WTC11 (cell line): ENCODE measurements around the gene MYO16. TPM values are rescaled to one million over a fixed set of nuclear protein-coding genes. Genes with fewer than 3 reads are reported as not detected.
A peak's percentile ranks its signal among the peaks of the same experiment; 100 is the strongest.
"Not testable (repeated sequence)": the region's sequence is repeated elsewhere in the genome, so short reads cannot be mapped to it uniquely, and the experiment has no call there.

Experiments
- ATAC-seq: fragments of 200-7000 bp; cut with Tn5 transposase; 2 replicates; pipeline ENCODE4 v1.10.0; 2021; ENCODE audit warnings: mild to moderate bottlenecking, moderate library complexity
- CTCF ChIA-PET: fragments of 300-600 bp; sonication (Branson Sonifier 250); formaldehyde crosslinking; loops from one replicate; lab custom pipeline; 2021; ENCODE audit warnings: antibody characterized with exemption; lab: Charles Lee
- POLR2A ChIA-PET: fragments of 350-600 bp; sonication (Branson Sonifier 250); formaldehyde crosslinking; loops from one replicate; lab custom pipeline; 2021; ENCODE audit warnings: antibody characterized with exemption; lab: Charles Lee
- DNase-seq: peaks from one replicate; pipeline ENCODE4 v3.0.0; 2021; ENCODE audit warnings: low spot score
- H3K27ac Mint-ChIP-seq: 2 replicates; pipeline ENCODE4 v1.8.0; 2021; ENCODE audit warnings: mixed read lengths
- H3K27me3 Mint-ChIP-seq: 2 replicates; pipeline ENCODE4 v1.8.0; 2021; ENCODE audit warnings: low read depth, mild to moderate bottlenecking, moderate library complexity, mixed read lengths
- H3K36me3 Mint-ChIP-seq: 2 replicates; pipeline ENCODE4 v1.8.0; 2021; ENCODE audit warnings: mixed read lengths
- H3K4me1 Mint-ChIP-seq: 2 replicates; pipeline ENCODE4 v1.8.0; 2022; ENCODE audit warnings: mixed read lengths
- H3K4me3 Mint-ChIP-seq: 2 replicates; pipeline ENCODE4 v1.8.0; 2021; ENCODE audit warnings: mild to moderate bottlenecking, moderate library complexity, mixed read lengths
- H3K9me3 Mint-ChIP-seq: 2 replicates; pipeline ENCODE4 v1.8.0; 2021; ENCODE audit warnings: mixed read lengths
- ATF1 ChIP-seq: sonication (generic); formaldehyde crosslinking; IDR thresholded peaks from 2 replicates; pipeline ENCODE4 v1.8.1; 2023; ENCODE audit warnings: mild to moderate bottlenecking, moderate library complexity, missing genetic modification reagents
- FOXP1 ChIP-seq: sonication (generic); formaldehyde crosslinking; IDR thresholded peaks from 2 replicates; pipeline ENCODE4 v1.8.0; 2022; ENCODE audit warnings: missing genetic modification reagents, mild to moderate bottlenecking, moderate library complexity, borderline replicate concordance
- HMGA2 ChIP-seq: fragments of 250-450 bp; sonication (Bioruptor Pico); IDR thresholded peaks from 2 replicates; pipeline ENCODE4 v1.4.0; 2021; ENCODE audit warnings: mild to moderate bottlenecking, moderate library complexity
- JUN ChIP-seq: sonication (generic); formaldehyde crosslinking; IDR thresholded peaks from 2 replicates; pipeline ENCODE4 v1.8.0; 2023; ENCODE audit warnings: mild to moderate bottlenecking, missing genetic modification reagents
- NR2C2 ChIP-seq: sonication (generic); formaldehyde crosslinking; IDR thresholded peaks from 2 replicates; pipeline ENCODE4 v1.8.0; 2022; ENCODE audit warnings: mild to moderate bottlenecking, missing genetic modification reagents
- NR3C1 ChIP-seq: sonication (generic); formaldehyde crosslinking; conservative IDR thresholded peaks from 2 replicates; pipeline ENCODE4 v1.8.1; 2023; ENCODE audit warnings: low read depth, mild to moderate bottlenecking, missing genetic modification reagents
- SMAD4 ChIP-seq: sonication (generic); formaldehyde crosslinking; IDR thresholded peaks from 2 replicates; pipeline ENCODE4 v1.8.0; 2022; ENCODE audit warnings: mild to moderate bottlenecking, missing genetic modification reagents
- TCF7 ChIP-seq: sonication (generic); formaldehyde crosslinking; IDR thresholded peaks from 2 replicates; pipeline ENCODE4 v1.8.0; 2022; ENCODE audit warnings: mild to moderate bottlenecking, low read depth, missing genetic modification reagents, moderate library complexity
- total RNA-seq: library from RNA; stranded (reverse); gene quantifications from 3 replicates; pipeline ENCODE4 v1.2.3, GENCODE V29; 2021
- TF ChIP-seq, protein P1 (sequence below): sonication (generic); formaldehyde crosslinking; IDR thresholded peaks from 2 replicates; pipeline ENCODE4 v1.8.1; 2022; ENCODE audit warnings: missing genetic modification reagents, borderline replicate concordance
- TF ChIP-seq, protein P2 (sequence below): fragments of 250-450 bp; sonication (Bioruptor Pico); IDR thresholded peaks from 2 replicates; pipeline ENCODE4 v1.8.0; 2021; ENCODE audit warnings: mild to moderate bottlenecking
- TF ChIP-seq, protein P3 (sequence below): sonication (generic); formaldehyde crosslinking; IDR thresholded peaks from 2 replicates; pipeline ENCODE4 v1.8.0; 2022; ENCODE audit warnings: missing genetic modification reagents
- TF ChIP-seq, protein P4 (sequence below): sonication (generic); formaldehyde crosslinking; IDR thresholded peaks from 2 replicates; pipeline ENCODE4 v1.8.1; 2022; ENCODE audit warnings: mild to moderate bottlenecking, moderate library complexity, missing genetic modification reagents
- TF ChIP-seq, protein P5 (sequence below): sonication (generic); formaldehyde crosslinking; IDR thresholded peaks from 2 replicates; pipeline ENCODE4 v1.8.0; 2022; ENCODE audit warnings: mild to moderate bottlenecking, missing genetic modification reagents
- TF ChIP-seq, protein P6 (sequence below): sonication (generic); formaldehyde crosslinking; IDR thresholded peaks from 2 replicates; pipeline ENCODE4 v1.8.0; 2022; ENCODE audit warnings: mild to moderate bottlenecking, missing genetic modification reagents

MYO16 gene
- total RNA-seq, 1 experiment from 2014 or later, result 0.09 TPM

DNA sequence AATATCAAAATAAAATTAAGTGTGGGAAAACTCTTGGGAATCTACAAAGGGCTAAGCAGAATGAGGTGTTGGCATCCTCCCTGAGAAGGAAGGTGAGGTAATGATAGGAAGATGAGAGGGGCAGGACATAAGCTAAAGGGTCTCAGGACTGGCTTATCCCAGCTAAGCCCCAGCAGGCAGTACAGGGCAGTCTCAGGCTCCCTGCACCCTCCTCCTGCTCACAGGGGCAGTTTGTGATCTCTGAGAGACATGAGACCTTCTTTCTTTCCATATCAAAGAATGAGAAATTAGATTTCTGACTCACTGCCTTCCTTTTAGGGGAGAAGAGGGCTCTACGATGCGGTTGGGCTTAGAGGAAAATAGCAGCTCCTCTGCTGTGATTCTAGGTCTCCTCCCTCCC lies 586.0 kb downstream of the MYO16 start:
- CTCF ChIA-PET, result interaction anchor here (1.5 kb wide), 1 partner anchor 254 kb away, joined by 3 read pairs; no protein-coding TSS in a partner anchor
- Mint-ChIP-seq H3K36me3 (no peaks in the 10 kb centered on the region), H3K4me3 (no peak overlapping the region)

DNA sequence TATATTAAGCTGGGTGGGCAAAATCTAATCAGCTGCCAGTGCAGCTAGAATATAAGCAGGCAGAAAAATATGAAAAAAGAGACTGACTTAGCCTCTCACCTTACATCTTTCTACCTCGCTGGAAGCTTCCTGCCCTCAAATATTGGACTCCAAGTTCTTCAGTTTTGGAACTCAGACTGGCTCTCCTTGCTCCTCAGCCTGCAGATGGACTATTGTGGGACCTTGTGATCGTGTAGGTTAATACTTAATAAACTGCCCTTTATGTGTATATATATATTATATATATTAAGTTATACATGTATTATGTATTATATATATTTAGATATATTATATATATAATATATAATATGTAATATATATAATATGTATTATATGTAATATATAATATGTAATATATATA lies 588.1 kb downstream of the MYO16 start:
- peak; percentile 79; the same call in 1 of the 2 replicates for TF ChIP-seq HMGA2 (CRISPR knock-in tag)
- ATAC-seq, H3K4me1 Mint-ChIP-seq, POLR2A ChIA-PET, H3K27me3 Mint-ChIP-seq, H3K27ac Mint-ChIP-seq, CTCF ChIA-PET, H3K4me3 Mint-ChIP-seq, DNase-seq, H3K36me3 Mint-ChIP-seq: not testable (repeated sequence)
- H3K9me3 Mint-ChIP-seq, result peaks cover 33% of the 10 kb centered on the region

More for the DNA sequence above, 586.0 kb downstream of the MYO16 start:
- Mint-ChIP-seq H3K4me1 (no peaks in the 10 kb centered on the region; the same call in 1 of the 2 replicates), H3K27ac (no peak overlapping the region), H3K9me3 (peaks cover 15% of the 10 kb centered on the region), H3K27me3 (no peaks in the 10 kb centered on the region)
- ATAC-seq (no peak), DNase-seq (no peak)
- POLR2A ChIA-PET, result no interaction called here
- TF ChIP-seq ATF1 (CRISPR knock-in tag) (no peak), FOXP1 (CRISPR knock-in tag) (no peak), NR2C2 (no peak), SMAD4 (CRISPR knock-in tag) (no peak), TCF7 (CRISPR knock-in tag) (no peak), NR3C1 (no peak), JUN (CRISPR knock-in tag) (no peak)
- TF ChIP-seq, protein P1, sequence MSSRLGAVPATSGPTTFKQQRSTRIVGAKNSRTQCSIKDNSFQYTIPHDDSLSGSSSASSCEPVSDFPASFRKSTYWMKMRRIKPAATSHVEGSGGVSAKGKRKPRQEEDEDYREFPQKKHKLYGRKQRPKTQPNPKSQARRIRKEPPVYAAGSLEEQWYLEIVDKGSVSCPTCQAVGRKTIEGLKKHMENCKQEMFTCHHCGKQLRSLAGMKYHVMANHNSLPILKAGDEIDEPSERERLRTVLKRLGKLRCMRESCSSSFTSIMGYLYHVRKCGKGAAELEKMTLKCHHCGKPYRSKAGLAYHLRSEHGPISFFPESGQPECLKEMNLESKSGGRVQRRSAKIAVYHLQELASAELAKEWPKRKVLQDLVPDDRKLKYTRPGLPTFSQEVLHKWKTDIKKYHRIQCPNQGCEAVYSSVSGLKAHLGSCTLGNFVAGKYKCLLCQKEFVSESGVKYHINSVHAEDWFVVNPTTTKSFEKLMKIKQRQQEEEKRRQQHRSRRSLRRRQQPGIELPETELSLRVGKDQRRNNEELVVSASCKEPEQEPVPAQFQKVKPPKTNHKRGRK (CRISPR knock-in tag), result no peak
- TF ChIP-seq, protein P2, sequence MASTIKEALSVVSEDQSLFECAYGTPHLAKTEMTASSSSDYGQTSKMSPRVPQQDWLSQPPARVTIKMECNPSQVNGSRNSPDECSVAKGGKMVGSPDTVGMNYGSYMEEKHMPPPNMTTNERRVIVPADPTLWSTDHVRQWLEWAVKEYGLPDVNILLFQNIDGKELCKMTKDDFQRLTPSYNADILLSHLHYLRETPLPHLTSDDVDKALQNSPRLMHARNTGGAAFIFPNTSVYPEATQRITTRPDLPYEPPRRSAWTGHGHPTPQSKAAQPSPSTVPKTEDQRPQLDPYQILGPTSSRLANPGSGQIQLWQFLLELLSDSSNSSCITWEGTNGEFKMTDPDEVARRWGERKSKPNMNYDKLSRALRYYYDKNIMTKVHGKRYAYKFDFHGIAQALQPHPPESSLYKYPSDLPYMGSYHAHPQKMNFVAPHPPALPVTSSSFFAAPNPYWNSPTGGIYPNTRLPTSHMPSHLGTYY (CRISPR knock-in tag), result no peak
- TF ChIP-seq, protein P3, sequence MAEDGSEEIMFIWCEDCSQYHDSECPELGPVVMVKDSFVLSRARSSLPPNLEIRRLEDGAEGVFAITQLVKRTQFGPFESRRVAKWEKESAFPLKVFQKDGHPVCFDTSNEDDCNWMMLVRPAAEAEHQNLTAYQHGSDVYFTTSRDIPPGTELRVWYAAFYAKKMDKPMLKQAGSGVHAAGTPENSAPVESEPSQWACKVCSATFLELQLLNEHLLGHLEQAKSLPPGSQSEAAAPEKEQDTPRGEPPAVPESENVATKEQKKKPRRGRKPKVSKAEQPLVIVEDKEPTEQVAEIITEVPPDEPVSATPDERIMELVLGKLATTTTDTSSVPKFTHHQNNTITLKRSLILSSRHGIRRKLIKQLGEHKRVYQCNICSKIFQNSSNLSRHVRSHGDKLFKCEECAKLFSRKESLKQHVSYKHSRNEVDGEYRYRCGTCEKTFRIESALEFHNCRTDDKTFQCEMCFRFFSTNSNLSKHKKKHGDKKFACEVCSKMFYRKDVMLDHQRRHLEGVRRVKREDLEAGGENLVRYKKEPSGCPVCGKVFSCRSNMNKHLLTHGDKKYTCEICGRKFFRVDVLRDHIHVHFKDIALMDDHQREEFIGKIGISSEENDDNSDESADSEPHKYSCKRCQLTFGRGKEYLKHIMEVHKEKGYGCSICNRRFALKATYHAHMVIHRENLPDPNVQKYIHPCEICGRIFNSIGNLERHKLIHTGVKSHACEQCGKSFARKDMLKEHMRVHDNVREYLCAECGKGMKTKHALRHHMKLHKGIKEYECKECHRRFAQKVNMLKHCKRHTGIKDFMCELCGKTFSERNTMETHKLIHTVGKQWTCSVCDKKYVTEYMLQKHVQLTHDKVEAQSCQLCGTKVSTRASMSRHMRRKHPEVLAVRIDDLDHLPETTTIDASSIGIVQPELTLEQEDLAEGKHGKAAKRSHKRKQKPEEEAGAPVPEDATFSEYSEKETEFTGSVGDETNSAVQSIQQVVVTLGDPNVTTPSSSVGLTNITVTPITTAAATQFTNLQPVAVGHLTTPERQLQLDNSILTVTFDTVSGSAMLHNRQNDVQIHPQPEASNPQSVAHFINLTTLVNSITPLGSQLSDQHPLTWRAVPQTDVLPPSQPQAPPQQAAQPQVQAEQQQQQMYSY (CRISPR knock-in tag), result no peak
- TF ChIP-seq, protein P4, sequence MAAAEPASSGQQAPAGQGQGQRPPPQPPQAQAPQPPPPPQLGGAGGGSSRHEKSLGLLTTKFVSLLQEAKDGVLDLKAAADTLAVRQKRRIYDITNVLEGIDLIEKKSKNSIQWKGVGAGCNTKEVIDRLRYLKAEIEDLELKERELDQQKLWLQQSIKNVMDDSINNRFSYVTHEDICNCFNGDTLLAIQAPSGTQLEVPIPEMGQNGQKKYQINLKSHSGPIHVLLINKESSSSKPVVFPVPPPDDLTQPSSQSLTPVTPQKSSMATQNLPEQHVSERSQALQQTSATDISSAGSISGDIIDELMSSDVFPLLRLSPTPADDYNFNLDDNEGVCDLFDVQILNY (CRISPR knock-in tag), result no peak
- TF ChIP-seq, protein P5, sequence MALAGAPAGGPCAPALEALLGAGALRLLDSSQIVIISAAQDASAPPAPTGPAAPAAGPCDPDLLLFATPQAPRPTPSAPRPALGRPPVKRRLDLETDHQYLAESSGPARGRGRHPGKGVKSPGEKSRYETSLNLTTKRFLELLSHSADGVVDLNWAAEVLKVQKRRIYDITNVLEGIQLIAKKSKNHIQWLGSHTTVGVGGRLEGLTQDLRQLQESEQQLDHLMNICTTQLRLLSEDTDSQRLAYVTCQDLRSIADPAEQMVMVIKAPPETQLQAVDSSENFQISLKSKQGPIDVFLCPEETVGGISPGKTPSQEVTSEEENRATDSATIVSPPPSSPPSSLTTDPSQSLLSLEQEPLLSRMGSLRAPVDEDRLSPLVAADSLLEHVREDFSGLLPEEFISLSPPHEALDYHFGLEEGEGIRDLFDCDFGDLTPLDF (CRISPR knock-in tag), result no peak
- TF ChIP-seq, protein P6, sequence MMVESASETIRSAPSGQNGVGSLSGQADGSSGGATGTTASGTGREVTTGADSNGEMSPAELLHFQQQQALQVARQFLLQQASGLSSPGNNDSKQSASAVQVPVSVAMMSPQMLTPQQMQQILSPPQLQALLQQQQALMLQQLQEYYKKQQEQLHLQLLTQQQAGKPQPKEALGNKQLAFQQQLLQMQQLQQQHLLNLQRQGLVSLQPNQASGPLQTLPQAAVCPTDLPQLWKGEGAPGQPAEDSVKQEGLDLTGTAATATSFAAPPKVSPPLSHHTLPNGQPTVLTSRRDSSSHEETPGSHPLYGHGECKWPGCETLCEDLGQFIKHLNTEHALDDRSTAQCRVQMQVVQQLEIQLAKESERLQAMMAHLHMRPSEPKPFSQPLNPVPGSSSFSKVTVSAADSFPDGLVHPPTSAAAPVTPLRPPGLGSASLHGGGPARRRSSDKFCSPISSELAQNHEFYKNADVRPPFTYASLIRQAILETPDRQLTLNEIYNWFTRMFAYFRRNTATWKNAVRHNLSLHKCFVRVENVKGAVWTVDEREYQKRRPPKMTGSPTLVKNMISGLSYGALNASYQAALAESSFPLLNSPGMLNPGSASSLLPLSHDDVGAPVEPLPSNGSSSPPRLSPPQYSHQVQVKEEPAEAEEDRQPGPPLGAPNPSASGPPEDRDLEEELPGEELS (CRISPR knock-in tag), result no peak
